Upper lobe of right lung (tissue), 1 donor: Measurements from ENCODE around the gene NEU4. TPM values are rescaled to one million over a fixed set of nuclear protein-coding genes. Genes with fewer than 3 reads are reported as not detected.
A peak's percentile ranks its signal among the peaks of the same experiment; 100 is the strongest.
"Not testable (repeated sequence)": the region's sequence is repeated elsewhere in the genome, so short reads cannot be mapped to it uniquely, and the experiment has no call there.

Experiments
- ATAC-seq: fragments of 200-7000 bp; cut with Tn5 transposase; one replicate; pipeline ENCODE4 v1.9.1; 2020; ENCODE audit warnings: mild to moderate bottlenecking, moderate library complexity
- DNase-seq: peaks from one replicate; pipeline ENCODE4 v3.0.0-alpha.2; 2020
- H3K27ac ChIP-seq: fragments of 200-600 bp; one replicate; pipeline ENCODE4 v1.8.0; 2022
- H3K27me3 ChIP-seq: fragments of 200-600 bp; one replicate; pipeline ENCODE4 v1.8.0; 2022; ENCODE audit warnings: mild to moderate bottlenecking
- H3K36me3 ChIP-seq: fragments of 200-600 bp; one replicate; pipeline ENCODE4 v1.8.0; 2022
- H3K4me1 ChIP-seq: fragments of 200-600 bp; one replicate; pipeline ENCODE4 v1.8.0; 2022
- H3K4me3 ChIP-seq: fragments of 200-600 bp; one replicate; pipeline ENCODE4 v1.8.0; 2022; ENCODE audit warnings: mild to moderate bottlenecking
- H3K9me3 ChIP-seq: fragments of 200-600 bp; one replicate; pipeline ENCODE4 v1.8.0; 2022
- CTCF ChIP-seq: fragments of 200-600 bp; IDR thresholded peaks from one replicate; pipeline ENCODE4 v1.8.0; 2022; ENCODE audit warnings: antibody characterized with exemption
- intact Hi-C: fragments of 100-400 bp; cut with DNase I; formaldehyde crosslinking; loops from one replicate; pipeline ENCODE4 v1.11.0; 2022
- long read RNA-seq: library from polyadenylated mRNA; unstranded; transcript quantifications from one replicate; pipeline ENCODE4 v2.0.0, GENCODE V29; 2021
- total RNA-seq: library from RNA; stranded (reverse); fragmentation: NEBNext Ultra II Directional; extraction: Animal tissue kit (Norgen Biotek cat#: 25700); gene quantifications from one replicate; pipeline ENCODE4 v1.2.1, GENCODE V29; 2021
- donor health status: DM: no; HTN: yes; CAD: no; lungs with severe emphysema.

NEU4 gene
- total RNA-seq = 0.23 TPM
- long read RNA-seq = 0 reads

GRCh38 chr2:241808721-241809382 lies at the start of gene NEU4:
Gene NEU4, plus strand, starts transcription at chr2:241809193. Its CDS starts 5,292 bp downstream, at chr2:241814485.
- DNase-seq (peak; percentile 52), ATAC-seq (no peak)
- Histone ChIP-seq H3K27me3 (peaks cover 11% of the 10 kb centered on the region), H3K4me3 (no peak within 1 kb of the TSS), H3K9me3 (no peaks in the 10 kb centered on the region), H3K27ac (no peak within 1 kb of the TSS), H3K4me1 (peaks cover 4% of the 10 kb centered on the region), H3K36me3 (no peaks in the 10 kb centered on the region)
- TF ChIP-seq CTCF = no peak
- intact Hi-C loops = no loop called here

- peaks cover 17% of the 10 kb centered on the region for H3K36me3 ChIP-seq
- peak; percentile 26 for DNase-seq
- H3K27me3 ChIP-seq, H3K27ac ChIP-seq, H3K9me3 ChIP-seq, H3K4me3 ChIP-seq, ATAC-seq, intact Hi-C loops, H3K4me1 ChIP-seq: not testable (repeated sequence)
Measured at GRCh38 chr2:241759893-241760292, 49.1 kb upstream of the NEU4 start.

GRCh38 chr2:241760301-241760771 lies 48.7 kb upstream of the NEU4 start:
- no peak overlapping the region for H3K4me3 ChIP-seq
- DNase-seq (peak; percentile 33), ATAC-seq (no peak)
- peaks cover 13% of the 10 kb centered on the region for H3K36me3 ChIP-seq
- H3K4me1 ChIP-seq = no peaks in the 10 kb centered on the region
- TF ChIP-seq CTCF = no peak
- H3K9me3 ChIP-seq = no peaks in the 10 kb centered on the region
- intact Hi-C loops = no loop called here
- H3K27me3 ChIP-seq = no peaks in the 10 kb centered on the region
- no peak overlapping the region for H3K27ac ChIP-seq

GRCh38 chr2:241762321-241762932 lies 46.6 kb upstream of the NEU4 start:
- TF ChIP-seq CTCF = no peak
- Histone ChIP-seq H3K4me1 (no peaks in the 10 kb centered on the region), H3K36me3 (no peaks in the 10 kb centered on the region), H3K9me3 (no peaks in the 10 kb centered on the region), H3K4me3 (no peak overlapping the region), H3K27me3 (no peaks in the 10 kb centered on the region), H3K27ac (no peak overlapping the region)
- ATAC-seq (no peak), DNase-seq (peak; percentile 34)
- intact Hi-C loops = no loop called here

GRCh38 chr2:241762933-241763369 lies 46.0 kb upstream of the NEU4 start:
- ATAC-seq (peak; percentile 65), DNase-seq (peak; percentile 42)
- H3K4me3 ChIP-seq = no peak overlapping the region
- no peak for TF ChIP-seq CTCF
- H3K36me3 ChIP-seq = no peaks in the 10 kb centered on the region
- H3K9me3 ChIP-seq = no peaks in the 10 kb centered on the region
- H3K27ac ChIP-seq = no peak overlapping the region
- H3K4me1 ChIP-seq = no peaks in the 10 kb centered on the region
- no peaks in the 10 kb centered on the region for H3K27me3 ChIP-seq
- intact Hi-C loops = no loop called here

GRCh38 chr2:241763551-241764274 lies 45.3 kb upstream of the NEU4 start:
- ATAC-seq = no peak
- no peaks in the 10 kb centered on the region for H3K36me3 ChIP-seq
- no peak for TF ChIP-seq CTCF
- no peaks in the 10 kb centered on the region for H3K9me3 ChIP-seq
- H3K4me3 ChIP-seq = no peak overlapping the region
- no peak overlapping the region for H3K27ac ChIP-seq
- DNase-seq = peak; percentile 52
- intact Hi-C loops = no loop called here
- H3K4me1 ChIP-seq = no peaks in the 10 kb centered on the region
- no peaks in the 10 kb centered on the region for H3K27me3 ChIP-seq
